Stimulated activated CD8-positive, alpha-beta memory T cell treated with anti-CD3 and anti-CD28 coated beads, Interleukin-2, amount 100 ng/mL, for 48 hours (primary cell): ENCODE measurements around the gene FMN2.

Source experiments
- DNase-seq, 2 donors: peaks; one replicate each; pipeline ENCODE4 v3.0.0-alpha.2; 2020; ENCODE audit warnings: low read depth in 2 of 2

Gene FMN2

GRCh38 chr1:240423246-240423924 lies 331.7 kb downstream of the FMN2 start:
- DNase-seq = no peak

DNA sequence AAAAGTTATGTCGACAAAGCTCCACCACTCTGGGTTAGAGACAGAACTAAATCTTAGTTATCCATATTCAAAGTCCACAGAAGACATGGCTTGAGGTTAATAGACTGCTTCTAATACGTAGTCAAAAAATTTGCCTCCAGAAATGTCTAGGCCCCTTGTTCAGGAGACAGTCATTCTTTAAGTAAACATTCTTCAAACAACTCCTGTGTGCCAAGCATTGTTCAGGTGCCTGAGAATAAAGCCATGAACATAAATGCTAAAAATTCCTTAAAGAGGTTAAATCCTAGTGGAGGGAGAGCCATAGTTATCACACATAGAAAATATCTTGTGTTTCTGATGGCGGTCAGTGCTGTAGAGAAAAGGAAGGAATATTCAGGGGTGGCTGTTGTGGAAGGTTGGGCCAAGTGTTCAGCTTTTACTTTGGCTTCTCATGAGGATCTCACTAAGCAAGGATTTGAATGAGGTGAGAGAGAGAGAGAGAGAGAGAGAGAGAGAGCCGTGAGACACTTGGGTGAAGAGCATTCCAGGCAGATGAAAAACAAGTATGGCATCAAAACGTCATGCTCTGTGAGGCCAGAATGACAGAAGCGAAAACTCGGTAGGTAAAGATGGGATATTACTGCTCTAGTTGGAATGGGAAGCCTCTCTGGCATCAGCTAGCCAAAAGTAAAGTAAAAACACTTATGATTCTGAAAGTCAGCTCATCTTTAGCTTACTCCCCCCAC lies 333.2 kb downstream of the FMN2 start:
- DNase-seq = no peak

DNA sequence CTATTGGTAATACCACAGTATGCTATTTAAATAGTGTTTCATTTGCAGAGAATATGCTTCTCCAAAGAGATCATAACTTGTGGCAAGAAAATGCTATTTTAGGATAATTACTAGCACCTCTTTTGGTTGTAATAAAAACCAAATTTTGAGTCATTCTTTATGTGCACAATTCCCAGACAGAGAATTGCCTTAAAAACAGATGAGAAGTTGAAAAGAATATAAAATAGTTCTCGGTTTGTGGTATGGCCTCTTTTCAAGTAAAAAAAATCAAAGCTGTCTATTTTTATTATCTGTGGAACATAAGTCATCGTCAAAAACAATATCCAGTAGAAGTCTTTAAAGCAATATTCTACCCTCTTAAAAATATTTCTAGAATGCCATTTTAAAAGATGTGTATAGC lies 334.4 kb downstream of the FMN2 start:
- DNase-seq = no peak

GRCh38 chr1:240435996-240436566 lies 344.4 kb downstream of the FMN2 start:
- DNase-seq = no peak

GRCh38 chr1:240441669-240442068 lies 350.0 kb downstream of the FMN2 start:
- DNase-seq = no peak

GRCh38 chr1:240445369-240445768 lies 353.7 kb downstream of the FMN2 start:
- no peak for DNase-seq

- no peak for DNase-seq
These were observed 363.6 kb downstream of the FMN2 start for GRCh38 chr1:240455228-240455821.

DNA sequence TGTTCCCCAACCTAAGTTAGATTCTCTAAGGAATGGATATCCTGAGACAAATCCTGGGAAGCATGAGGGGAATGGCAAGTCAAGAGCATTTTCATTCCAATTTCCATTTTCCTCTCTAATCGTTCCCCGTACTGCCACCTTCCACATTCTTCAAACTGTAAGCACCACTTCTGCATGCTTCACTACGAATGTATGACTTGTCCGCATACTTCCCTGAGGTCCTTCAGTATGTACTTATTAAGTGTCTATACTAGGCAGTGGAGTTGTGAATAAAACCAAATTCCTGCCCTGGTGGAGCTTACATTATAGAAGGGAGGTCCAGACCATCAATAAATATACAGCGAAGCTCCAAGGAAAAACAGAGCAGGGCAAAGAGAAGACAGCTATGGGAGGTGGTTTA lies 365.5 kb downstream of the FMN2 start:
- no peak for DNase-seq

DNA sequence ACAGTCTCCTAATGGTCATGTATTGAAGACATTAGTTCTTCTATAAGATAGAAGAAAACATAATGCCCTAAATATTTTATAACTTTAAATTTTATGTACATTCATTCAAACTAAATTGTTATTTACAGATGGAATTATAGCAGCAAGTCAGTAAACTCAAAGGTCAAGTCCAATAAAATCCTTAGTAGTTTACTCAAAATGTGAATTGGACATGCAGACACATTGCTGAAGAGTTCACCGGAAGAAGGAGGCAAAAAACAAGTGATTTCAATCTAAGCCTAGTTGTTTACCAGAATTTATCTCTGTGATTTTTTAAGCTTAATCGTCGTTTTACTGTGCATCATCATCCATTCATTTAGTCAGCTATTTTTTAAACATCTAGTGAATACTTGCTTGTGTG lies 370.6 kb downstream of the FMN2 start:
- DNase-seq = no peak

DNA sequence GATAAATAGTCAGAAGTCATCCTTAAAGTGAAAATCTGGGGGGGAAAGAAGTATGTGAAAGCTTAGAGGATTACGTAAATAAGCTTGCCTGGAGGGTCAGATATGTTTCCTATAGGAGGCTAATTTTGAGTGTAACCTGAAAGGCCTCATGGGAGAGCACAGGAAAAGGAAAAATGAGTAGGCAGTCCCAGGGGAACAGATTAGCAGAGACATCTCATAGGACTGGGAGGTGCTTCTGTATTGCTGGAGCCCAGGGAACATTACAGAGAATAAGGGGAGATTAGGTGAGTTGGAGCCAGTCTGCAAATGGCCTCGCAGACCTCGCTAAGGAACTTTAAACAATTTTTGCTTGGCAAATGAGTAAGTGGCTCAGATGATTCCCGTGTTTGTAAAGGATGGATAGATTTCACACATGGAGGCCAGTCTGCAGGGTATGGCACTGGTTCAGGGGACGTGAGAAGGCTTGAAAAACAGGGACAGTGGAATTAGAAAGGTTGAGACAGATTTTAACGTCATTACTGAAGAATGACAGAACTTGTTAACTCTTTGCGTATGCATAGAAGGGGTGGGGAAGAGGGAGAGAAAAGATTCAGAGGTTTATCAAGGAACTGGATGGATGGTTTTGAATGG lies 371.2 kb downstream of the FMN2 start:
- no peak for DNase-seq

DNA sequence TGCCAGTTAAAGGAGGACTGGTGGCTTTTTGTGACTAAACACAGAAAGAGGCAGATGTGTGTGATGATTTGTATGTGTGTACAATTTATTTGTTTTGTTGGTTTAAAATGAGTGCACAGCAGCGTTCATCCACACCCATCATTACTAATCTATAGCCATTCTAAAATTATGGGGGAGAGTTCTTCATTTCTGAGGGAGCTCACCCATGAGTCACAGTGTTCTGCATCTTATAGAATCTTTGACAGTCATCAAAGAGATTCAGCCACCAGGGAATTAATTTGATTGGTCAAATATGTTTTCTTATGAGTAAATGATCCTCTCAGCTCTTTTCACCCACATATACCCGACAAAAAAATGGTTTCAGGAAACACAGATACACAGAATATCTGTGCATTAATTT lies 372.4 kb downstream of the FMN2 start:
- DNase-seq = no peak

DNA sequence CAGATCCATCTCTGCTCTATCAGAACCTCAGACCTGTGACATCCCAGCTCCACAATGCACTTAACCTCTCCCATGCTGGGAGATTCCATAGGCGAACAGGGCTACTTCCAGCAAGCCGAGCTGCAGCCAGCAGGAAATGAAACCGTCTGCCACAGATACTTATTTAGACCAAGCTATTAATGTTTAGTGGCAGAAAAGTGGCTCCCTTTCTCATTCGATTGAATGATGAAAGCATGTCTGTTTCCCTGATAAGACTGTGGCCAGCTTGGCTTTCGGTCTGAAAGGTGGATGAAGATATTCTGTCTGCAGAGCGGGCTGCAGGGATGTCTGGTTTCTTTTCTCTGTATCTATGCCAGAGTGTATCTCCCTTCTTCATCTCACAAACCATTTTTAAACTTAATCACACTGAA lies 373.9 kb downstream of the FMN2 start:
- no peak for DNase-seq

- no peak for DNase-seq
These were observed 374.8 kb downstream of the FMN2 start for GRCh38 chr1:240466509-240466908.

GRCh38 chr1:240467895-240468294 lies 376.2 kb downstream of the FMN2 start:
- no peak for DNase-seq

- no peak for DNase-seq
These were observed 377.0 kb downstream of the FMN2 start for GRCh38 chr1:240468656-240469055.

GRCh38 chr1:240474133-240474614 lies 382.5 kb downstream of the FMN2 start:
- no peak for DNase-seq

DNA sequence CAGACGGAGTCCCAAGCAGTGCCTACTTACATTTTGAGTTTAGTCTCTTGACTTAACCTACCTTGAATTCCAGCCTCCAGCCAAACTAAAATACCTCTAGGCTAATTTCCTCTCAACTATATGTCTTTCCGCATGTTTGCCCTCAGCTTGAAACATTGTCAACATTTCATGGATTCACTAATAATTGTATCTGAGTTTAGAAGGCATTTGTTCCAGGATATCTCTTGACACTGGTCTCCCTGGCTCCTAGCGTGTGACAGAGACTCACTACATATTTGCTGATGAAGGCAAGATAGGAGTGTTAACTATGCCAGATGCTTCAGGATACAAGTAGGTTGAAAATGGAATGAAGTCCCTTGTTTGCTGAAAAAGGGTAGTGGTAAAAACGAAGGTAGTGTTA lies 384.1 kb downstream of the FMN2 start:
- no peak for DNase-seq

GRCh38 chr1:240478536-240478935 lies 386.9 kb downstream of the FMN2 start:
- DNase-seq = no peak

DNA sequence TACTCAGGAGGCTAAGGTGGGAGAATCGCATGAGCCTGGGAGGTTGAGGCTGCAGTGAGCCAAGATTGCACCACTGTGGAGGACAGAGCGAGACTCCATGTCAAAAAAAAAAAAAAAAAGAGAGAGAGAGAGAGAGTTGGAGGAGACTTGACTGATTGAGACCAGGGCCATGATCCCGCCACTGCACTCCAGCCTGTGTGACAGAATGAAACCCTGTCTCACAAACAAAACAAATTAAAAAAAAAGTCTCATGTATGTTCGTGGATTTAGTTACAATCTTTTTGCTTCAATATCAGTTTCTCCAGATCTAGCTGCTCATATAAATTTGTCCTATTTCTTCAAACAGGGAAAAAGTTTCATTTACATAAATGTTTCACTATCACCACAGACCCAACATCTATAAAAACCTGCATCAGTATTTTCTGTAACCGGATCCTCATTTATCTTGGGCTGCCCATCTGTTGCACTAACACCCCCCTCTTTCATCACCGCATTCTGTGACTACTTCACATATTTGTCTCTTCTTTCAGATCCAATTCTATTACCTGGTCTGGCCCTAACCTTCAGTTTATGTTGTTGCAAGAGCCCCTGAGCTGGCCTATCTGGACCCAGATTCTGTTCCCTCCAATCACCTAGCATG lies 393.2 kb downstream of the FMN2 start:
- DNase-seq = no peak

GRCh38 chr1:240486611-240487010 lies 394.9 kb downstream of the FMN2 start:
- DNase-seq = no peak

GRCh38 chr1:240487493-240487892 lies 395.8 kb downstream of the FMN2 start:
- DNase-seq = no peak

GRCh38 chr1:240491156-240491555 lies 399.5 kb downstream of the FMN2 start:
- no peak for DNase-seq
